CD4-positive, CD25-positive, alpha-beta regulatory T cell (primary cell): ENCODE data around the gene USP2. TPM values are rescaled to one million over a fixed set of nuclear protein-coding genes. Genes with fewer than 3 reads are reported as not detected.

ENCODE experiments used
- ATAC-seq, 2 donors: fragments of 150-1000 bp; cut with Tn5 transposase; one replicate each; pipeline ENCODE4 v1.10.0; 2021; ENCODE audit warnings: low read depth in 2 of 2, moderate number of reproducible peaks in 2 of 2, moderate library complexity in 1 of 2
- DNase-seq, 3 donors: peaks; one replicate each; pipeline versions ENCODE4 v3.0.0 to v3.0.0-alpha.2; 2012 to 2022; ENCODE audit warnings: mixed read lengths in 1 of 3
- H3K27ac ChIP-seq: one replicate; pipeline ENCODE4 v1.7.0; 2013; ENCODE audit warnings: mild to moderate bottlenecking, low read length; ENCODE audit not compliant: insufficient read depth, poor library complexity, severe bottlenecking
- H3K27me3 ChIP-seq: one replicate; pipeline ENCODE4 v1.7.0; 2013; ENCODE audit warnings: low read length; ENCODE audit not compliant: control insufficient read depth, insufficient read depth
- H3K36me3 ChIP-seq: one replicate; pipeline ENCODE4 v1.7.0; 2013; ENCODE audit warnings: mild to moderate bottlenecking, low read length, moderate library complexity; ENCODE audit not compliant: control insufficient read depth, insufficient read depth
- H3K4me1 ChIP-seq: 2 replicates; pipeline ENCODE4 v1.7.0; 2013; ENCODE audit warnings: mild to moderate bottlenecking, low read length; ENCODE audit not compliant: insufficient read depth, control insufficient read depth, poor library complexity, severe bottlenecking
- H3K4me3 ChIP-seq: one replicate; pipeline ENCODE4 v1.7.0; 2013; ENCODE audit warnings: low read depth, mild to moderate bottlenecking, low read length, moderate library complexity
- H3K9me3 ChIP-seq, 2 experiments: 1 replicate in 1 of 2; 2 replicates in 1 of 2; pipeline ENCODE4 v1.7.0; 2013; ENCODE audit warnings: low read length in 2 of 2, mild to moderate bottlenecking in 1 of 2, moderate library complexity in 1 of 2; ENCODE audit not compliant: control insufficient read depth in 2 of 2
- H3K27ac Mint-ChIP-seq, 3 donors: one replicate each; pipeline ENCODE4 v1.8.0; 2020 to 2022; ENCODE audit warnings: mild to moderate bottlenecking in 3 of 3, mixed read lengths in 3 of 3, moderate library complexity in 2 of 3
- H3K27me3 Mint-ChIP-seq: one replicate; pipeline ENCODE4 v1.8.0; 2022; ENCODE audit warnings: mild to moderate bottlenecking, mixed read lengths
- H3K36me3 Mint-ChIP-seq: one replicate; pipeline ENCODE4 v1.8.0; 2020; ENCODE audit warnings: mixed read lengths
- H3K4me1 Mint-ChIP-seq, 4 donors: one replicate each; pipeline ENCODE4 v1.8.0; 2020 to 2022; ENCODE audit warnings: mixed read lengths in 4 of 4, mild to moderate bottlenecking in 1 of 4
- H3K4me3 Mint-ChIP-seq, 4 donors: one replicate each; pipeline ENCODE4 v1.8.0; 2020 to 2022; ENCODE audit warnings: mild to moderate bottlenecking in 4 of 4, mixed read lengths in 4 of 4, moderate library complexity in 3 of 4
- H3K9me3 Mint-ChIP-seq, 7 donors: one replicate each; pipeline ENCODE4 v1.8.0; 2020 to 2022; ENCODE audit warnings: mixed read lengths in 7 of 7, mild to moderate bottlenecking in 3 of 7, moderate library complexity in 2 of 7
- polyA plus RNA-seq, 4 donors: library from polyadenylated mRNA; unstranded; fragments of 300-500 nt; fragmentation: Illumina TruSeq; gene quantifications; one replicate each; pipeline ENCODE4 v1.2.3, GENCODE V29; 2021
- total RNA-seq: library from RNA; stranded (reverse); gene quantifications from one replicate; pipeline ENCODE4 v1.2.3, GENCODE V29; 2022

The USP2 gene
- total and polyA plus RNA-seq, 5 donors from 2014 or later = 0.22 to 1.6 TPM; not detected in 3

DNA sequence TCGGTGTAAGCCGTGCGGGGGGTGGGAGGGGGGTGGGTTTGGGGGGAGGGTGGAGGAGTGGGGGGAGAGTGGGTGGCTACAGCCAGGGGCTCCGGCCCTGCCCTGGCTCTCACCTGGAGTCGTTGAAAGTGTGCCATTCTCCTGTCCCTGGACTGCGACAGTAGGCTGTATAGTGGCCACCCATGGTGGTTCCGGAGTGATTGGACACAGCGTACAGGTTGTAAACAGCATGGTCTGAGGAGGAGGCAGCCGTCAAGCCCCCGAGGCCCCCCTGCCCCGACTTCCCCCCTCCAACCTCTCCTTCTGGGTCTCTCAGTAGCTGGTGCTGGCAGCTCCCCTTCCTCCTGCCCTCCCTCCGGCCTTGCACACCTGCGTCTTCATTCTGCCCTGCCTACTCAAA is 24.4 kb downstream of the USP2 start:
- H3K4me1 ChIP-seq = peaks cover 10% of the 10 kb centered on the region
- no peaks in the 10 kb centered on the region for H3K9me3 Mint-ChIP-seq
- H3K9me3 ChIP-seq = no peaks in the 10 kb centered on the region
- peaks cover 0 to 15% (median 6%) of the 10 kb centered on the region in 4 donors for H3K4me1 Mint-ChIP-seq
- no peak for DNase-seq
- no peak for ATAC-seq
- H3K27ac ChIP-seq = no peak overlapping the region
- peak overlapping the region; percentile 8 to 84 (median 60) for H3K4me3 Mint-ChIP-seq
- H3K27ac Mint-ChIP-seq = peak overlapping the region in 2 of 3 donors; percentile 79 to 81
- no peak overlapping the region for H3K4me3 ChIP-seq
- H3K36me3 Mint-ChIP-seq = no peaks in the 10 kb centered on the region
- no peaks in the 10 kb centered on the region for H3K36me3 ChIP-seq
- H3K27me3 Mint-ChIP-seq = peaks cover 65% of the 10 kb centered on the region
- peaks cover 12% of the 10 kb centered on the region for H3K27me3 ChIP-seq

DNA sequence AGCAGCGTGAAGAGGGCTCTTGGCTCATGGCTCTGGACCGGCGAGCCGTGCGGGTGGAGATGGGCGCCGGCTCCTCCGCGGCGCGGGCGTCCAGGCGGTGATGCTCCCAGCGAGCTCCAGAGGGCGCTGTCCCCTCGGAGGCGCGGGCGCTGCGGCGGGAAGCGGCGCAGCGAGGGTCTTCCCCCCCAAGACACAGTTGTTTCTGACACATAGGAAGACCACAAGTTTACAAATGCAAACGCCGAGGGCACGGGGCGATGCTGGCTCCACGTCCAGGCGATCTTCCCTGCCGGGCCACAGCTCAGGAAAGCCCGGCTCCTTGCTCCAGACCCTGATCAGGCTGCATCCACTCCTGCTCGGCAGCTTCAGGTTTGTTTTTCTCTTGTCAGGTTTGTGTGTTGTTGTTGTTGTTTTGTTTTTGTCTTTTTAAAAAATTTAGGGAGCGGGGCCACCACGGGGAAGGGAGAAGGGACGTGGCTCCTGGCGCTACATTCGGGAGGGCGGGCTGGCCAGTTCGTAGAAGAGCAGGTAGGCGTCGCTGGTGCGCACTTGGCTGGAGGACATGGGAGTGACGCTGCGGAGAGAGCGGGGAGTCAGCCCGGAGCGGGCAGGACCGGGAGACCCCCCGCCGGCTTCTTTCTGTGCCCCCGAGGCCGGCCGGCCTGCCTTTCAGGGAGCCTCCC is 25.0 kb downstream of the USP2 start:
- Histone ChIP-seq H3K27me3 (peaks cover 15% of the 10 kb centered on the region), H3K4me1 (peaks cover 10% of the 10 kb centered on the region), H3K9me3 (no peaks in the 10 kb centered on the region), H3K4me3 (peak overlapping the region; percentile 77), H3K36me3 (no peaks in the 10 kb centered on the region), H3K27ac (no peak overlapping the region)
- Mint-ChIP-seq H3K9me3 (no peaks in the 10 kb centered on the region), H3K27ac (peak overlapping the region in 2 of 3 donors; percentile 81 to 90), H3K27me3 (peaks cover 67% of the 10 kb centered on the region), H3K4me3 (peak overlapping the region; percentile 82 to 94 (median 92)), H3K4me1 (peaks cover 0 to 15% (median 6%) of the 10 kb centered on the region in 4 donors), H3K36me3 (no peaks in the 10 kb centered on the region)
- DNase-seq = peak; percentile 57 to 76 (median 69)
- peak; percentile 82 to 85 for ATAC-seq

DNA sequence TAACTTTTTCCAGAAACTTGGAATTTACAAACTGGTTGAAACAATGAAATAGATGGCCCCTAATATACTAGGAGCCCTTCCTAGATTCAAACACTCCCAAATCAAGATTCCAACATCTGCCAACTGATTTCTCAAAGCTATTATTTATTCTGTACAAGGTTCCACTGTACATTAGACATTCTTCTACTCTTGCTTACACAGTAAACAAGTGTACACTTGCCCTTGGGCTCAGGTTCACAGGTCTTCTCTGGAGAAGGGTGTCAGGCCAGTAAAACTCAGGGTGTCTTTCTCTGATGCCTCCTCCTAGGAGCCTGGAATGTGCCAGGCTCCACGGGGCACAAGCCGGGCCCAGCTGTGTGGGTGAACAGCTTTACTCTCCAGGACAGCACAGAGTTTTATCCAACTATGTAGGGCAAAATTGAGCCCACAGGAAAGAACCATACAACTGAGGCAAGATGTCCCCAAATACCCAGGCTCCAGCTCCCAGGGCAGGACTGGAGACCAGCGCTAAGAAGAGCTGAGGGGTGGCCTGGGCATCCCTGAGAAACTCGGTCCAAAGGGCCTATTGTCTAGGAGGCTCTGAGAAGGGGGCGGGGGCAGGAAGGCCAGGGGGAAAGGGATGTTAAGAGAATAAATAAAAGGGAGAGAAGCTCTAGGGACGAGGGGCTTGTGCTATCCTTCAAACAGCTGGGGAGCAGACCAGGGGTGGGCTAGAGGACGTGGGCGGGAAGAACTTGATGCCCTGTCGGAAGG is 26.2 kb downstream of the USP2 start:
- no peaks in the 10 kb centered on the region for H3K36me3 ChIP-seq
- H3K27ac ChIP-seq = no peak overlapping the region
- H3K27me3 ChIP-seq = peaks cover 15% of the 10 kb centered on the region
- H3K27ac Mint-ChIP-seq = no peak overlapping the region
- H3K4me1 ChIP-seq = peaks cover 10% of the 10 kb centered on the region
- H3K9me3 ChIP-seq = no peaks in the 10 kb centered on the region
- peaks cover 65% of the 10 kb centered on the region for H3K27me3 Mint-ChIP-seq
- no peaks in the 10 kb centered on the region for H3K9me3 Mint-ChIP-seq
- no peak overlapping the region for H3K4me3 ChIP-seq
- DNase-seq (no peak), ATAC-seq (no peak)
- peak overlapping the region; percentile 3 to 76 (median 52) for H3K4me3 Mint-ChIP-seq
- no peaks in the 10 kb centered on the region for H3K36me3 Mint-ChIP-seq
- H3K4me1 Mint-ChIP-seq = peaks cover 0 to 15% (median 6%) of the 10 kb centered on the region in 4 donors

DNA sequence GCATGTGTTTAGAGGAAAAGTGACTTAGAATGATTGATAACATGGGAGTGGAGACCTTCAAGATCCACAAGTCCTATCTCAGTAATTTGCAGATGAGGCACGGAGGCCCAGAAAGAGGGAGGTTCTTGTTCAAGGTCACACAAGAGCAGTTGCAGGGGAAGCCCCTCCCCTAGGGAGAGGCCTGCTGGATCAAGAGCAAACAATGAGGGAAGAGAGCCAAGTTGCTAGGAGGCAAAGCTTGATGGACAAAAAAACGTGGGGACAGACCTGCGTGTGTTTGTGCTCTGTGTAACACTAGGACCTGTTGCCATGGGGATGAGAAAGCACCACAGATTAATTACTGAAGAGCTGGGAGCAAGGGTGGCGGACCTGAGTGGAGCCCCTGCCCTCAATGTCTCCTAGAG is 28.6 kb downstream of the USP2 start:
- Mint-ChIP-seq H3K27me3 (peaks cover 53% of the 10 kb centered on the region), H3K36me3 (no peaks in the 10 kb centered on the region), H3K4me1 (peaks cover 0 to 15% (median 6%) of the 10 kb centered on the region in 4 donors), H3K27ac (no peak overlapping the region), H3K9me3 (no peaks in the 10 kb centered on the region), H3K4me3 (peak overlapping the region in 2 of 4 donors; percentile 3 to 11)
- no peak for DNase-seq
- no peak for ATAC-seq
- peaks cover 10% of the 10 kb centered on the region for H3K4me1 ChIP-seq
- H3K9me3 ChIP-seq = no peaks in the 10 kb centered on the region
- no peak overlapping the region for H3K4me3 ChIP-seq
- no peak overlapping the region for H3K27ac ChIP-seq
- H3K36me3 ChIP-seq = no peaks in the 10 kb centered on the region
- peaks cover 12% of the 10 kb centered on the region for H3K27me3 ChIP-seq

DNA sequence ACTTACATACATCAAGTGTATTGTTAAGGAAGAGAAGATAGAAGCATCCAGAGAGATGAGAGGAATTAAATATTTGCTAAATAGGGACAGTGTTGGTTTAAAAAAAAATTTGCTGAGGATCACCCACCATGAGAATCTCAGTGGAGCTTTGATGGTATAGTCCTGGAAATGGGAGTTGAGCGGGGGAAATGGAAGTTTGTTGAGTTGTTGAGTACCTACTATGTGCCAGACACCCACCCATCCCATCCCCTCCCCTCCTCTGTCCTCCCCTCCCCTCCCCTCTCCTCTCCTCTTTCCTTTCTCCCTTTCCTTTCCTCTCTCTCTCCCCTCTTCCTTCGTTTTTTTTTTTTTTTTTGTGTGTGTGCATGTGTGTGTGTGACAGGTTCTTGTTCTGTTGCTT is 30.3 kb downstream of the USP2 start:
- ATAC-seq (no peak), DNase-seq (no peak)
- H3K27ac ChIP-seq = no peak overlapping the region
- no peaks in the 10 kb centered on the region for H3K36me3 Mint-ChIP-seq
- H3K27ac Mint-ChIP-seq = peak overlapping the region in 1 of 3 donors; percentile 63
- no peaks in the 10 kb centered on the region for H3K36me3 ChIP-seq
- H3K27me3 Mint-ChIP-seq = peaks cover 56% of the 10 kb centered on the region
- H3K9me3 Mint-ChIP-seq = peaks cover 0 to 2% (median 0%) of the 10 kb centered on the region in 7 donors
- peaks cover 4% of the 10 kb centered on the region for H3K4me1 ChIP-seq
- H3K9me3 ChIP-seq = no peaks in the 10 kb centered on the region
- peaks cover 0 to 8% (median under 1%) of the 10 kb centered on the region in 4 donors for H3K4me1 Mint-ChIP-seq
- no peak overlapping the region for H3K4me3 ChIP-seq
- H3K27me3 ChIP-seq = peaks cover 6% of the 10 kb centered on the region
- H3K4me3 Mint-ChIP-seq = no peak overlapping the region

DNA sequence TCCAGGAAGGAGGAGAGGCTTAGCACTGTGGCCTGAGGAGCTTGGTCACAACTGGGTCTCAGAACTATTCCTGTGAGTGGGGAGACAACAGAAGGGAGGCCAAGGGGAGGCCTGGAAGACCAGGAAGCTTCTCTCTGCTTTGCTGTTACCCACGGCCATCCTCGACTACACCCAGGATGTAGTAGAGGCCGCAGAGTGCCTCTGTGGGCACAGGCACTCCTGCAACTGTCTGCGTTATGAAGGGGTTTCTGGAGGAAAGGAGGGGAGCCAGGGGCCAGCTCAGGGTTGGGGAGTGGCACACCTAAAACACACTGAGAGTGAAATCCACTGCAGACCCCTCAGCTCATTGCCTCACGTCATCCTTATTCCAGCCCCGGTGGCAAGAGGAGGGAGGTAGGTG is 31.2 kb downstream of the USP2 start:
- H3K27ac ChIP-seq = no peak overlapping the region

DNA sequence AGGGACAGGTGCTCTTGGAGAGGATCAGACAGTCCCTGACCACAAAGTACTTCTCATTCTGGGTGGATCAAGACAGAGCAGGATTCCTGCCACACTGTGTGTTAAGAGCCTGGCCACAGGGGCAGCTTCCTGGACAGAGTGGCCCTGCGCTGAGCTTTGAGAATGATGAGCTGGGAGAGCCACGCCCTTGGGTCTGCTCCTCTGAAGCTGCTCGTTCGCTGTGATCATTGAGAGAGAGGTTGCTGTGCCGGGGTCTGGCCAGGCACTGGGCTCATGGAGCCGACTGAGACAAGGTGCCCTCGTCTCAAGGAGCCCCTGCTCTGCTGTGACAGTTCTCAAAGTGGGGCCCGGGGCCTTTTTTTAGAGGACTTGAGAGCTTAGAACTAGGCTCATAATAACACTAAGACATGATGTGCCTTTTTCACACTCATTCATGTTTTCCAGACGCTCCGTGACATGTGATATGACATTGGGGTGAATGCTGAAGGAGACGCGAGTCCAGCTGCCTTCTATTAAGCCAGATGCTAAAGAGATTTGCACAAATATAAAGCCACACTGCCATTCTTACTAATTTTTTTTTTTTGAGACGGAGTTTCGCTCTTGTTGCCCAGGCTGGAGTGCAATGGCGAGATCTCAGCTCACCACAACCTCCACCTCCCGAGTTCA is 33.4 kb downstream of the USP2 start:
- peaks cover 53% of the 10 kb centered on the region for H3K27me3 Mint-ChIP-seq
- no peak overlapping the region for H3K27ac Mint-ChIP-seq
- Histone ChIP-seq H3K4me1 (no peaks in the 10 kb centered on the region), H3K9me3 (no peaks in the 10 kb centered on the region), H3K27ac (no peak overlapping the region), H3K36me3 (no peaks in the 10 kb centered on the region), H3K27me3 (peaks cover 6% of the 10 kb centered on the region), H3K4me3 (no peak overlapping the region)
- ATAC-seq = no peak
- H3K4me1 Mint-ChIP-seq = no peaks in the 10 kb centered on the region
- no peak overlapping the region for H3K4me3 Mint-ChIP-seq
- no peaks in the 10 kb centered on the region for H3K36me3 Mint-ChIP-seq
- no peak for DNase-seq
- H3K9me3 Mint-ChIP-seq = peaks cover 0 to 2% (median 0%) of the 10 kb centered on the region in 7 donors

More for the DNA sequence above, 31.2 kb downstream of the USP2 start:
- Histone ChIP-seq H3K27me3 (peaks cover 6% of the 10 kb centered on the region), H3K36me3 (no peaks in the 10 kb centered on the region), H3K9me3 (no peaks in the 10 kb centered on the region), H3K4me1 (no peaks in the 10 kb centered on the region), H3K4me3 (no peak overlapping the region)
- H3K4me1 Mint-ChIP-seq = peaks cover 0 to 2% (median 0%) of the 10 kb centered on the region in 4 donors
- peaks cover 0 to 2% (median 0%) of the 10 kb centered on the region in 7 donors for H3K9me3 Mint-ChIP-seq
- H3K27ac Mint-ChIP-seq = no peak overlapping the region
- no peak for ATAC-seq
- peak in 1 of 3 donors; percentile 34 for DNase-seq
- no peaks in the 10 kb centered on the region for H3K36me3 Mint-ChIP-seq
- no peak overlapping the region for H3K4me3 Mint-ChIP-seq
- peaks cover 54% of the 10 kb centered on the region for H3K27me3 Mint-ChIP-seq
